Medulla oblongata (tissue), 1 donor: ENCODE results near the gene ESYT2.

Source experiments
- DNase-seq: peaks from one replicate; pipeline ENCODE4 v3.0.0-alpha.2; 2015; ENCODE audit errors: extremely low spot score

Gene ESYT2

DNA sequence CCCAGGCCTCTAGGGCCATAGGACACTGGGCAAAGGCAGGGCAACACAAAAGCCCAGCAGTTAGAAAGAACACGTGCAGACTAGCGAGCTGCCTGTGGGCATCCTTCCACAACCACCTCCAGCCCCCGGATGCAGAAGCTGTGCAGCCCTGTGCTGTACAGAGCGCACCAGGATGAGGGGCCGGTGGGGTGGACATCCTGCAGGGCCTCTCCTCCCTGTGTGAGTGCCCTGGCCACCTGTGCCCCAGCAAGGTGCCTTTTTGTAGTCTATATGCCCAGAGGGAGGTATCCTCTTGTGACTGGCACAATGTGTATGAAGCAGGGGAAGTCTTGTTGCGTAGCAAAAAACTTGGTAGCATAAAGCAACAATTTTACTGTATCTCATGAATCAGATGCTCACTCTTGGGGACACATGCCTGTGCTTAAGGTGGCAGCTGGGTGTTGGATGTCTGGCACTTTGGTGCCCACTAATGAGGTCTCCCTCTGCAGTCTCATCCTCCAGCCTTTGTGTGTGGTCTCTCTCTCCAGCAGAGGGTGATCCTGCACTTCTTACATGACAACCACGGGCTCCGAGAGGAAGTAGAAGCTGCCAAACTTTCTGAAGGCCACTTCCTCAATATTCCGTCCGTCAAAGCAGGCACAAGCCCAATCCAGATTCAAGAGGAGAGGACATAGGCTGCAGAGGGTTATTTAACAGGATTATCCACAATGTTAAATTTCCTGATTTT lies 133.4 kb downstream of the ESYT2 start:
- DNase-seq = peak; percentile 95

DNA sequence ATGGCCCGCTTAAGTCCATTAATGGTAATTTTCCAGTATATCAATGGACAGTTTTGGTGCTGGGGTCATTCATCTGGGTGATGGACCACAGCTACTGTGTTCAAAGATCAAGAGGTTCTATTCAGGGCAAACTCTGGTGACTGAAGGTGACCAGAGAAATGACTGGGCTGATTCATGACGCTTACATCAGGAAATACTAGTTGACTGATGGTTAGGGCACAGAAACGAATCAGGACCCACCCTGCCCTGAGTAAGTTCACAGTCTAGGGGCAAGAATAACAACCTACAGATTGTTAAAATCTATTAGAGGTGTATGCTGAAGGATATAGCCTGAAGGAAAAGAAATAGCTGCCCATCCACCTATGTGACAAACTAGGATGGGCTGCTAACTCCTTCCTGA lies 134.3 kb downstream of the ESYT2 start:
- DNase-seq = no peak

DNA sequence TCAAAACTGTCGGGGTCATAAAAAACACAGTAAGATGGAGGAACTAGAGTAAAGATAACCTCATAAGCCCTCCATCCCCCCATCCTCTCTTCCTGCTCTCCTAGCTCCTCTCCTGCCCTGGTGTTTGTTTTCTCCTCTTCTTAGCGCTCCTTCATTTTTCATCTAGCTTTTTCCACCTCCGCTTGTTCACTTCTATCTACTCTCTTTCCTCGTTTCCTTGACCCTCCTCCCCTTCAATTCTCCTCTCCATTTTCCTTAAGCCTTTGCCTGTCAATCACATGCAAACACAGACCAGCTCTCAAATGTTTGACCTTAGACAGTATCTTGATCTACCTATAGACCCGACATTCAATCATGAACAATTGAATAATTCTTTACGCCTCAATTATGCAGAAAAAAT lies 134.7 kb downstream of the ESYT2 start:
- no peak for DNase-seq

DNA sequence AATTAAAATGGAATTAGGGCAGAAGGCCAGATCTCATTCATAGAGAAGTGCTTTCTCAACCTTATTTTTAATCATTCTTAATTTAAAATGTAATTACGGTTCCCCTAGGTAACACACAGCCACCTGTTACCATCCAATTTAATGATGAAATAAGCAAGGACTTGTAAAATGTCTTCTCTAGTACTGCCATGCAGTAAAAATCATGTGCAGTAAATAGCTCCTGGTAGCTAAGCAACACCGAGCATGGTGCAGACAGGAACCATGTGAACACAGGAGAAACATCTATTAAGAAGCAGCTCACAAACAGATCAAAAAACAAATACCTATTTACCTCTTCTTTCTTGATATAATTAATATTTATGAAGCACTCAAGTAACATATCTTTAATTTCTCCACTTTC lies 139.8 kb downstream of the ESYT2 start:
- no peak for DNase-seq

DNA sequence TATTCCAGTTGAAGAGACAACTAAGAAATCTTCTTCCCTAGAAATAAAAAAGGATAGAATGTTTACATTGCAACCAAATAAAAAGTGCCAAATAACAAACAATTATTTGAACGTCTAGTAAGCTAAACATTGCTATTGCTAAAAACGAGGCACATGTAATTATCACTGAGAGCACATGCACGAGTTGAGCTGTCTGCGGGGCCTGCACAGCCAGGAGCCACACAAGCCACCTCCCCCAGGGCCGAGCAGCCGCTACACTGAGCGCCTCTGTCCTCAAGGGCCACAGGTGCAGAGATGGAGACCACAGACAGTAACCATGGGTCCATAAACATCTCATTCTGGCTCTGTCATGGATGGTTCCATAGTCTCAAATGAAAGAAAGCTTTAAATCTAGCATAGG lies 141.9 kb downstream of the ESYT2 start:
- no peak for DNase-seq

DNA sequence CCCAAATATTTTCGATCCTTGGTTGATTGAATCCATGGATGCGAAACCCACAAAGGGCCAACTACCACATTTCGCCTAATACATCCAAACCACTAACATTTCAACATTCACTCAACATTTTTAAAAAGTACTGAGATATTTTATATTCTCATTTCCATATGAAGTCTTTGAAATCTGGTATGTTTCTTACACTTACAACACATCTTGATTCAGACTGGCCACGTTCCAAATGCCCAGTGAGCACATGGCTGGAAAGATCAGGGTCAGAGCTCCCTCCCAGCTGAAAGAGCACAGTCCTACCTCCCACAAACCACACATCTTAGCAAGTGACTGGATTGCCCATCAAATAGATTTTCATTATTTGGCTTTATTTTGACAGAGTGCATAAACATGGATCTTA lies 143.6 kb downstream of the ESYT2 start:
- DNase-seq = no peak

DNA sequence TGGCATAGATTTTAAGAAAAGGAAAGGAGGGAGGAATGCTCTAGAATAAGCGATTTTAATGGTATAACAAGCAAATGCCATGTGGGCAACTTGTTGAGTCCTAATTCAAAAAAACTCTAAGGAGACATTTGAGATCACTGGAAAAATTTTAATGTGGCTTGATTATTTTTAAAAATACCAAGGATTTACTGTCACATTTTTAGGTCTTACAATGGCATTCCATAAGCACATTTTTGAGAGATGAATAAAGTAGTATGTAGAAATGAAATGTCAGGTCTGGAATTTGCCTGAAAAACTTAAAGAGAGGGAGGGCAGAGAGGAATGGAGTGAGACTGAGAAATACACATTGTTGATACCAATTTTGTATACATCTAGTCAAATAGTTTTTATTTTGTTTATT lies 145.0 kb downstream of the ESYT2 start:
- no peak for DNase-seq

DNA sequence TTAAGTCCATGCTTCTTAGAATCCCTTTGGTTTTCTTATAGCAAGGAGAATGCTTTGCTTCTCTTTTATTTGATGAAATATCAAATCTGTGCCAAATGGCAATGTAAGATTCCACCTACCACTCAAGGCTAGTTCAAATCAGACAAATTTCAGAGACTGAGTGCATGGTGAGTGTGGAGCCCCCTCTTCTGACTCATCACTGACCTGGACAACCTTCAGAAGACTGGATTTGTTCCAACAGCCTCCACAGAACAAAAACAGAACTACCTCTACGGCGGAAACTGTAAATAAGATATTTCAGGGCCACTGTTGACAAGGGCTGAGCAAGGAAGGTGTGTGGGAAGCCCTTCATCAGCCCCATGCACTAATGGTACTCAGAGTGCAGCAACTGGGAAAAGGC lies 145.8 kb downstream of the ESYT2 start:
- no peak for DNase-seq

DNA sequence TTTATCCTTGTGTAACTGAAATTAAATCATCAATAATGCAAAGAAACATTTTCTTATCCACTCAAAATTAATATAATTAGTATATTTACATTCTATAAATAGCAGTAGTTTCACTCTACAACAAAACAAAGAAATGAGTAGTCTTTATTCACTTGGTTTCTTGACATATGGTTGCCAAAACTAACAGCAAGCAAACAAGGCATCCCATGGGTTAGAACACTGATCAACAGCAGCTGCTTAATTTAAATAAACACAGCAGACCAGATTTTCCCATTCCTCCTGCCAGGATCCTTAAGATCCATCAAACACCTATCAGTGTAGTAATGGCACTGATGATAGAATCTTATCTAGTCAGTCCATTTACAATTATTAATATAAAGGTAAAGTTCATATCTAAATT lies 146.9 kb downstream of the ESYT2 start:
- DNase-seq = no peak
